RWPE1 (cell line): ENCODE measurements around the gene SMIM38.

Experiments used
- CTCF ChIA-PET: fragments of 350-600 bp; sonication (Branson Sonifier 250); formaldehyde crosslinking; extraction: SDS; loops from one replicate; lab custom pipeline; 2021; lab: Yijun Ruan, JAX
- POLR2A ChIA-PET: fragments of 400-600 bp; formaldehyde crosslinking; extraction: SDS; loops from one replicate; lab custom pipeline; 2020; ENCODE audit warnings: antibody characterized with exemption; ENCODE audit not compliant: low non-redundant PET; lab: Yijun Ruan, JAX
- DNase-seq: peaks from one replicate; pipeline ENCODE4 v3.0.0; 2012; ENCODE audit warnings: low spot score
- H3K27ac ChIP-seq: fragments of 450-650 bp; 2 replicates; pipeline ENCODE4 v1.5.1; 2017
- CTCF ChIP-seq: fragments of 450-650 bp; conservative IDR thresholded peaks from 2 replicates; pipeline ENCODE4 v1.5.1; 2017; ENCODE audit warnings: low read depth, mild to moderate bottlenecking

The SMIM38 gene

GRCh38 chr11:69170704-69171103, 15.0 kb downstream of the SMIM38 start:
- DNase-seq, result no peak
- no peak for TF ChIP-seq CTCF
- POLR2A ChIA-PET, result no interaction called here
- no peak overlapping the region for H3K27ac ChIP-seq
- CTCF ChIA-PET, result interaction anchor here (0.6 kb wide), 1 partner anchor 125 kb away, joined by 3 read pairs; no protein-coding TSS in a partner anchor

GRCh38 chr11:69171476-69172240, 15.9 kb downstream of the SMIM38 start:
- H3K27ac ChIP-seq, result no peak overlapping the region
- ChIA-PET CTCF (interaction anchor here (0.6 kb wide), 1 partner anchor 126 kb away, joined by 3 read pairs; no protein-coding TSS in a partner anchor), POLR2A (no interaction called here)
- no peak for TF ChIP-seq CTCF
- DNase-seq, result no peak

GRCh38 chr11:69172674-69173073, 16.9 kb downstream of the SMIM38 start:
- no peak for DNase-seq
- no peak for TF ChIP-seq CTCF
- CTCF ChIA-PET, result no interaction called here
- H3K27ac ChIP-seq, result no peak overlapping the region
- POLR2A ChIA-PET, result no interaction called here

- CTCF ChIA-PET, result interaction anchor here (0.6 kb wide), 1 partner anchor 12 kb away, joined by 4 read pairs; no protein-coding TSS in a partner anchor
- DNase-seq, result no peak
Measured at GRCh38 chr11:69173331-69173730, 17.6 kb downstream of the SMIM38 start.

GRCh38 chr11:69173925-69174581, 18.3 kb downstream of the SMIM38 start:
- ChIA-PET CTCF (no interaction called here), POLR2A (no interaction called here)
- TF ChIP-seq CTCF, result no peak
- peak; percentile 71 for DNase-seq
- H3K27ac ChIP-seq, result peak overlapping the region; percentile 84

More at GRCh38 chr11:69173331-69173730, 17.6 kb downstream of the SMIM38 start:
- POLR2A ChIA-PET, result no interaction called here
- TF ChIP-seq CTCF, result no peak
- H3K27ac ChIP-seq, result peak overlapping the region; percentile 84

GRCh38 chr11:69174841-69175240, 19.1 kb downstream of the SMIM38 start:
- peak overlapping the region; percentile 84 for H3K27ac ChIP-seq
- POLR2A ChIA-PET, result no interaction called here
- TF ChIP-seq CTCF, result no peak
- no peak for DNase-seq
- CTCF ChIA-PET, result no interaction called here
